Keratinocyte (primary cell): ENCODE measurements around the gene PRKCE. TPM values are rescaled to one million over a fixed set of nuclear protein-coding genes. Genes with fewer than 3 reads are reported as not detected.
A peak's percentile ranks its signal among the peaks of the same experiment; 100 is the strongest.

Experiments
- DNase-seq: peaks from one replicate; pipeline ENCODE4 v3.0.0-alpha.2; 2011; ENCODE audit warnings: low read depth, missing footprints, low spot score
- FAIRE-seq: peaks from 2 replicates; lab custom pipeline; 2011; peaks lifted over from hg19 to GRCh38; lab: Jason Lieb, UNC
- H2AFZ ChIP-seq: 2 replicates; pipeline ENCODE4 v1.6.0; 2012; ENCODE audit warnings: low read length, control low read depth, inconsistent platforms; ENCODE audit not compliant: control insufficient read depth
- H3K27ac ChIP-seq: 2 replicates; pipeline ENCODE4 v1.5.1; 2011; ENCODE audit warnings: low read length; ENCODE audit not compliant: control insufficient read depth, insufficient read depth
- H3K27me3 ChIP-seq: 3 replicates; pipeline ENCODE4 v1.6.0; 2011; ENCODE audit warnings: low read length; ENCODE audit not compliant: control insufficient read depth, insufficient read depth; ENCODE audit errors: extremely low read depth
- H3K36me3 ChIP-seq, 2 experiments: 2 replicates in 1 of 2; 3 replicates in 1 of 2; pipeline ENCODE4 v1.5.1; 2011; ENCODE audit warnings: low read length in 2 of 2, mild to moderate bottlenecking in 1 of 2; ENCODE audit not compliant: control insufficient read depth in 2 of 2, insufficient read depth in 2 of 2; ENCODE audit errors: extremely low read depth in 1 of 2
- H3K4me1 ChIP-seq: 3 replicates; pipeline ENCODE4 v1.5.1; 2011; ENCODE audit warnings: low read length; ENCODE audit not compliant: control insufficient read depth, insufficient read depth; ENCODE audit errors: extremely low read depth
- H3K4me2 ChIP-seq: 3 replicates; pipeline ENCODE4 v1.6.0; 2011; ENCODE audit warnings: low read depth, low read length; ENCODE audit not compliant: control insufficient read depth, insufficient read depth; ENCODE audit errors: extremely low read depth
- H3K4me3 ChIP-seq, 3 experiments: fragments of 200-600 bp in 1 of 3; sonication (generic) in 1 of 3; 2 replicates in 2 of 3; 3 replicates in 1 of 3; pipeline ENCODE4 v1.5.1; 2011 to 2016; ENCODE audit warnings: low read length in 3 of 3, mild to moderate bottlenecking in 3 of 3, control low read depth in 2 of 3, inconsistent platforms in 1 of 3, low read depth in 1 of 3, mixed read lengths in 1 of 3, mixed run types in 1 of 3, moderate library complexity in 1 of 3; ENCODE audit not compliant: control insufficient read depth in 2 of 3, insufficient read depth in 2 of 3; ENCODE audit errors: extremely low read depth in 1 of 3
- H3K79me2 ChIP-seq: 2 replicates; pipeline ENCODE4 v1.6.0; 2012; ENCODE audit warnings: low read length; ENCODE audit not compliant: control insufficient read depth, insufficient read depth
- H3K9ac ChIP-seq: 3 replicates; pipeline ENCODE4 v1.6.0; 2011; ENCODE audit warnings: low read length; ENCODE audit not compliant: control insufficient read depth, insufficient read depth; ENCODE audit errors: extremely low read depth
- H3K9me1 ChIP-seq: 3 replicates; pipeline ENCODE4 v1.6.0; 2011; ENCODE audit warnings: low read length; ENCODE audit not compliant: control insufficient read depth, insufficient read depth; ENCODE audit errors: extremely low read depth
- H3K9me3 ChIP-seq: 2 replicates; pipeline ENCODE4 v1.5.1; 2012; ENCODE audit warnings: low read depth, low read length; ENCODE audit not compliant: control insufficient read depth
- H4K20me1 ChIP-seq: 3 replicates; pipeline ENCODE4 v1.6.0; 2011; ENCODE audit warnings: low read length; ENCODE audit not compliant: control insufficient read depth, insufficient read depth; ENCODE audit errors: extremely low read depth
- CTCF ChIP-seq, 3 experiments: IDR thresholded peaks in 1 of 3; conservative IDR thresholded peaks in 1 of 3; optimal IDR thresholded peaks in 1 of 3; 2 replicates in 2 of 3; 3 replicates in 1 of 3; pipeline versions ENCODE3 to v1.5.1; 2011; ENCODE audit warnings: low read length in 3 of 3, mild to moderate bottlenecking in 3 of 3, moderate library complexity in 2 of 3, control low read depth in 1 of 3, inconsistent platforms in 1 of 3; ENCODE audit not compliant: insufficient read depth in 2 of 3; ENCODE audit errors: extremely low read depth in 1 of 3
- EZH2 ChIP-seq: IDR thresholded peaks from one replicate; pipeline ENCODE4 v1.6.1; 2012; ENCODE audit warnings: inconsistent platforms, mild to moderate bottlenecking, low read length, moderate library complexity
- dilution Hi-C: fragments of 300-500 bp; cut with MboI; formaldehyde crosslinking; loops from one replicate; pipeline ENCODE4 v1.7.0; 2020; ENCODE audit warnings: low sequenced_read_pairs; ENCODE audit not compliant: extremely low pct_ligation_motif_present
- polyA plus RNA-seq, 5 experiments: library from polyadenylated mRNA; depleted of rRNA in 3 of 5; stranded (reverse) in 3 of 5; stranded (forward) in 1 of 5; unstranded in 1 of 5; fragments of >200 nt; gene quantifications; 1 replicate in 1 of 5; 2 replicates in 3 of 5; 3 replicates in 1 of 5; pipeline versions ENCODE4 v1.2.1 to v1.2.3, GENCODE V29; 2011 to 2012; ENCODE audit warnings: missing spikeins in 2 of 5, low read depth in 1 of 5, low replicate concordance in 1 of 5

The PRKCE gene
- polyA plus RNA-seq, 1 donor (not counting 4 experiments of a cell fraction or from before 2014, with no cell fraction given) = 2.0 TPM

GRCh38 chr2:45612731-45613130 is 38.7 kb upstream of the PRKCE start:
- H2AFZ ChIP-seq = no peak overlapping the region
- no peaks in the 10 kb centered on the region for H3K9me1 ChIP-seq
- FAIRE-seq (no peak), DNase-seq (no peak)
- H3K9ac ChIP-seq = no peak overlapping the region
- H3K27me3 ChIP-seq = no peaks in the 10 kb centered on the region
- dilution Hi-C loops = no loop called here
- H3K4me3 ChIP-seq = no peak overlapping the region
- no peaks in the 10 kb centered on the region for H4K20me1 ChIP-seq
- H3K36me3 ChIP-seq = no peaks in the 10 kb centered on the region
- no peak for TF ChIP-seq CTCF (optimal IDR thresholded peaks at IDR 0.05 in 1 of 3, IDR thresholded peaks at IDR 0.05 in 1 of 3, conservative IDR thresholded peaks at IDR 0.05 in 1 of 3; ENCODE audit: extremely low read depth in 1 of 3, insufficient read depth in 2 of 3, low read length in 3 of 3)
- no peak for TF ChIP-seq EZH2
- H3K9me3 ChIP-seq = no peaks in the 10 kb centered on the region
- H3K4me2 ChIP-seq = no peak overlapping the region
- H3K27ac ChIP-seq = peak overlapping the region; percentile 5
- H3K4me1 ChIP-seq = peaks cover 25% of the 10 kb centered on the region
- peaks cover 23% of the 10 kb centered on the region for H3K79me2 ChIP-seq

GRCh38 chr2:45614330-45614729 is 37.1 kb upstream of the PRKCE start:
- Histone ChIP-seq H3K9me3 (no peaks in the 10 kb centered on the region), H4K20me1 (no peaks in the 10 kb centered on the region), H3K9me1 (no peaks in the 10 kb centered on the region), H3K4me1 (peaks cover 24% of the 10 kb centered on the region), H3K27me3 (no peaks in the 10 kb centered on the region), H3K9ac (no peak overlapping the region), H3K36me3 (no peaks in the 10 kb centered on the region), H3K27ac (no peak overlapping the region), H3K4me3 (no peak overlapping the region), H3K4me2 (no peak overlapping the region), H3K79me2 (peaks cover 11% of the 10 kb centered on the region), H2AFZ (no peak overlapping the region)
- dilution Hi-C loops = no loop called here
- DNase-seq = no peak
- no peak for FAIRE-seq
- TF ChIP-seq EZH2 (no peak), CTCF (optimal IDR thresholded peaks at IDR 0.05 in 1 of 3, IDR thresholded peaks at IDR 0.05 in 1 of 3, conservative IDR thresholded peaks at IDR 0.05 in 1 of 3; ENCODE audit: extremely low read depth in 1 of 3, insufficient read depth in 2 of 3, low read length in 3 of 3) (no peak)
